ENCODE results near the gene PLA2G3. TPM values are rescaled to one million over a fixed set of nuclear protein-coding genes. Genes with fewer than 3 reads are reported as not detected.

The PLA2G3 gene, protein sequence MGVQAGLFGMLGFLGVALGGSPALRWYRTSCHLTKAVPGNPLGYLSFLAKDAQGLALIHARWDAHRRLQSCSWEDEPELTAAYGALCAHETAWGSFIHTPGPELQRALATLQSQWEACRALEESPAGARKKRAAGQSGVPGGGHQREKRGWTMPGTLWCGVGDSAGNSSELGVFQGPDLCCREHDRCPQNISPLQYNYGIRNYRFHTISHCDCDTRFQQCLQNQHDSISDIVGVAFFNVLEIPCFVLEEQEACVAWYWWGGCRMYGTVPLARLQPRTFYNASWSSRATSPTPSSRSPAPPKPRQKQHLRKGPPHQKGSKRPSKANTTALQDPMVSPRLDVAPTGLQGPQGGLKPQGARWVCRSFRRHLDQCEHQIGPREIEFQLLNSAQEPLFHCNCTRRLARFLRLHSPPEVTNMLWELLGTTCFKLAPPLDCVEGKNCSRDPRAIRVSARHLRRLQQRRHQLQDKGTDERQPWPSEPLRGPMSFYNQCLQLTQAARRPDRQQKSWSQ
- not detected for total RNA-seq

DNA sequence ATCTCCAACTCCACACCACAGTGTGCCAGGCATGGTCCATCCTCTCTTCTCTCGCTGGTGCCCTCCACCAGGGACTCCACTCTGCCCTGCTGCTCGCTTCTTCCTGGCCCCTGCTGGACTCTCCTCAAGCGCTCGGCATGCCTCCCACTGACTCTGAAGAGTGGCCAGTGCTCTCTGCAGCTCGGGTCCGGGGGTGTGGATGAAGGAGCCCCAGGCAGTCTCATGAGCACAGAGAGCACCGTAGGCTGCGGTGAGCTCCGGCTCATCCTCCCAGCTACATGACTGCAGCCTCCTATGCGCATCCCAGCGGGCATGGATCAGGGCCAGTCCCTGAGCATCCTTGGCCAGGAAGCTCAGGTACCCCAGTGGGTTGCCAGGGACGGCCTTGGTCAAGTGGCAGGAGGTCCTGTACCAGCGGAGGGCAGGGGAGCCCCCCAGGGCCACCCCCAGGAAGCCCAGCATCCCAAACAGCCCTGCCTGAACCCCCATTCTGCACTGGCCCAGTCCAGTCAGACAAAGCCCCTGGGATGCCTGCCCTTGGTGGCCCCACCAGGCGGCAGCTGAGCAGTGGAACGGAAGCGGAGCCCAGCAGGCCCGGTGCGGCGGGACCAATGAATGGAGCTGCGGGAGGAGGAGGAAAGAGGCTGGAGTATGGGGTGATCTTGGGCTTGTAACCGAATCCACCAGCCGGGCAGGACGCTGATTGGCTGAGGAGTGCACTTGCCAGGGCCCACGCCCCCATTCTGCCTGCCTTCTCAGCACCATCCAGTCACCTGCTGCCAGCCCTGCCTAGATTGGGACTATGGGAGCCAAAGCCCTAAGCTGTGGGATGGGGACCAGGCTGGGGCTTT lies at the start of gene PLA2G3:
Gene PLA2G3, minus strand, starts transcription at position 643 of the 851 bp plus-strand sequence. Its CDS starts 154 bp downstream, at position 489.

DNA sequence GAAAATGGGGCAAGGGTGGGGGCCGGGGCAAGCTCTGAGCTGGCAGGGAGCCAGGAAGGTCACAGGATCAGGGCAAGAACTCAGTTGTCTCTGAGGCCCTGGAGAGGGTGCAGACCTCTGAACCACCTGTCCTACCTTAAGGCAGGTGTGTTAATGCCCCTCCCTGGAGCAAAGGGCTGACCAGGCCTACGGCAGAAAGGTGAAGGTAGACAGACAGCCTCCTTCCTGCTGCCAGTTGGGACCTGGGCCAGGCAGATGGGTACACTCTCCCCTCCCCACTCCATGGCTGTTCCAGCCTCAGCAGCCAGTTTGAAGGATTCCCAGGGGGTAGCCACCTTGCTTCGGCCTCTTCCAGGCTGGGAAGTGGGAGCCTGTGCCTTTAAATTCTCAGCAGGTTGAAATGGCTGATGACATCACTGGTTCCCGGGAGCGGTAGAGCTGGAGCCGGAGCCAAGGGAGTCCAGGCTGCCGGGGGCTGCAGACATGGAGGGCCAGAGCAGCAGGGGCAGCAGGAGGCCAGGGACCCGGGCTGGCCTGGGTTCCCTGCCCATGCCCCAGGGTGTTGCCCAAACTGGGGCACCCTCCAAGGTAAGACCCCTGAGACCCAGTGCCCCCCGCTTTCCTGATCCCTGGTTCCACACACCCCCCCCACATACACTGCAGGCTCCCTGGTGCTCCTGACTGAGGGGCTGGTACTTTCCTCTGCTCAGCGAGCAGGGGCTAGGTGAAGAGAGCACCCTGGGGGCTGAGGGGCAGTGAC lies 17.6 kb downstream of the PLA2G3 start, which contains the start of gene INPP5J:
Gene INPP5J, plus strand, starts transcription at position 435 of the 760 bp plus-strand sequence. Its CDS starts 49 bp downstream, at position 484.

DNA sequence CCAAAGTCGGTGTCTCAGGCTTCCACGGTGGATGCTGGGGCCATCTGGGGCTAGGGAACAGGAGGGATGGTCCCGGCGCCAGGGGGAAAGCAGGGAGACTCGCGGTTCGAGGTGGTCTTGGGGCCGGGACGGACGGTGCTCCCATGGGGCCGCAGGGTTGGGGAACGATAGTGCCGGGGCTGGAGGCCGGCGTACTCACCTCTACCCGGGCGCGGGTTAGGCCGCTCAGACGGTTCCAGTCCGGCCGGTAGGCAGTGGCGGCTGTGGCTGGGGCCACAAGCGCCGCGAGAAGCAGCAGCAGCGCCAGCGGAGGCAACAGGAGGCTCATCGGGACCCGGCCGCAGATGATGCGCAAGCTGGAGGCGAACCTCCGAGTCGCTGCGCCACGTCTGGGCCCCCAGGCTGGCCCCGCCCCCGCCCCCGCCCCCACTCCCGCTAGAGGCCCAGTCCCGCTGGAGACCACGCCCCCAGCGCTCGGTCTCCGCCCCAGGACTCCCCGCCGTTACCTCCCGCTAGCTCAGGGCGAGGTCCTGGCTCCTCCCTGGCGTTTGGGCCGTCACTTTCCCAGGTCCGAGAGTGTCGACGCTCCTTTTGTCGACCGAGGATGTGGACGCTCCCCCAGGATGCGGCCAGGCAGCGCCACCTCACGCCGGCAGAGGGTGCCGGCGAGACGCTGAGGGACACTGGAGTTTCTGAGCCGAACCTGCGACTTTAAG lies 33.0 kb downstream of the PLA2G3 start, which contains the start of gene SELENOM:
Gene SELENOM, minus strand, starts transcription at position 391 of the 716 bp plus-strand sequence. Its CDS starts 63 bp downstream, at position 328.

Other genes with a start within 250 kb of the PLA2G3 start
- gene MORC2, start 171.7 kb downstream of the PLA2G3 start, total RNA-seq: 28.5 TPM
- gene TUG1, start 171.2 kb downstream of the PLA2G3 start, total RNA-seq: 141 TPM
- 97.1 TPM for gene SMTN, start 59.2 kb downstream of the PLA2G3 start, total RNA-seq
- gene SELENOM, start 32.9 kb downstream of the PLA2G3 start, total RNA-seq: 63.3 TPM
- gene INPP5J, start 17.5 kb downstream of the PLA2G3 start, total RNA-seq: 2.7 TPM
- 33.5 TPM for gene RNF185, start 19.7 kb upstream of the PLA2G3 start, total RNA-seq
- 49.1 TPM for gene LIMK2, start 71.8 kb upstream of the PLA2G3 start, total RNA-seq
- 23.3 TPM for gene PIK3IP1, start 152.0 kb upstream of the PLA2G3 start, total RNA-seq
- gene PATZ1, start 205.8 kb upstream of the PLA2G3 start, total RNA-seq: 43.4 TPM

Data from camera-type eye (tissue), 1 donor.